CMK (cell line): ENCODE measurements around the gene CAMP.
"Not testable (repeated sequence)": the region's sequence is repeated elsewhere in the genome, so short reads cannot be mapped to it uniquely, and the experiment has no call there.

Experiments
- DNase-seq: peaks from one replicate; pipeline ENCODE4 v3.0.0-alpha.2; 2010; ENCODE audit warnings: low read depth

Gene CAMP

GRCh38 chr3:48258530-48258929, 35.2 kb downstream of the CAMP start:
- no peak for DNase-seq

DNA sequence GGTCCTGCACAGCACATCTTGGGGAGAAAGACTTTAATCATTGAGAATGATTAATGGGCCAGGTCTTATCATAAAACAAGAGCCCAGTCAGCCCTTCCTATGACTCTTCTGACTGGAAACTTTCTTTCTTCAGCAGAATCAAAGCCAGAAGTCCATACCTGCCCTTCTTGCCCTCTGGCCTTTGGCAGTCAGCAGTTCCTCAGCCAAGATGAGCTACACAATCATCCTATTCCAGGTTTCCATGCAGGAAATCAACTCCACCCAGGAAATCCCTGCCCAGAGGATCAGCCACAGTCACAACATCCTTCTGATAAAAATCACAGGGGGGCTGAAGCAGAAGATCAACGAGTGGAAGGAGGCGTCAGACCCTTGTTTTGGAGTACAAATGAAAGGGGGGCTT, 44.5 kb downstream of the CAMP start:
- no peak for DNase-seq

GRCh38 chr3:48268381-48268935, 45.2 kb downstream of the CAMP start:
- DNase-seq, result no peak

DNA sequence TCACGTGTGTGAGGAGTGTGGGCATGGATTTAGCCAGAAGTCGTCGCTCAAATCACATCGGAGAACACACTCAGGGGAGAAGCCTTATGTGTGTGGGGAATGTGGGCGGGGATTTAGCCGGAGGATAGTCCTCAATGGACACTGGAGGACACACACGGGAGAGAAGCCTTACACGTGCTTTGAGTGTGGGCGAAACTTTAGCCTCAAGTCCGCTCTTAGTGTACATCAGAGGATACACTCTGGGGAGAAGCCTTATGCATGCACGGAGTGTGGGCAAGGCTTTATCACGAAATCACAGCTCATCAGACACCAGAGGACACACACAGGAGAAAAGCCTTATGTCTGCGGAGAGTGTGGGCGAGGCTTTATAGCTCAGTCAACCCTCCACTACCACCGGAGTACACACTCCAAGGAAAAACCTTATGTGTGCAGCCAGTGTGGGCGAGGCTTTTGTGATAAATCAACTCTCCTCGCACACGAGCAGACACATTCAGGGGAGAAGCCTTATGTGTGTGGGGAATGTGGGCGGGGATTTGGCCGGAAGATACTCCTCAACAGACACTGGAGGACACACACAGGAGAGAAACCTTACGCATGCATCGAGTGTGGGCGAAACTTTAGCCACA, 45.8 kb downstream of the CAMP start:
- DNase-seq, result no peak

GRCh38 chr3:48269592-48269991, 46.3 kb downstream of the CAMP start:
- DNase-seq, result no peak

GRCh38 chr3:48270306-48270705, 47.0 kb downstream of the CAMP start:
- no peak for DNase-seq

- DNase-seq, result not testable (repeated sequence)
These were observed 47.9 kb downstream of the CAMP start for GRCh38 chr3:48271223-48271622.

GRCh38 chr3:48271763-48272498, 48.6 kb downstream of the CAMP start:
- no peak for DNase-seq

DNA sequence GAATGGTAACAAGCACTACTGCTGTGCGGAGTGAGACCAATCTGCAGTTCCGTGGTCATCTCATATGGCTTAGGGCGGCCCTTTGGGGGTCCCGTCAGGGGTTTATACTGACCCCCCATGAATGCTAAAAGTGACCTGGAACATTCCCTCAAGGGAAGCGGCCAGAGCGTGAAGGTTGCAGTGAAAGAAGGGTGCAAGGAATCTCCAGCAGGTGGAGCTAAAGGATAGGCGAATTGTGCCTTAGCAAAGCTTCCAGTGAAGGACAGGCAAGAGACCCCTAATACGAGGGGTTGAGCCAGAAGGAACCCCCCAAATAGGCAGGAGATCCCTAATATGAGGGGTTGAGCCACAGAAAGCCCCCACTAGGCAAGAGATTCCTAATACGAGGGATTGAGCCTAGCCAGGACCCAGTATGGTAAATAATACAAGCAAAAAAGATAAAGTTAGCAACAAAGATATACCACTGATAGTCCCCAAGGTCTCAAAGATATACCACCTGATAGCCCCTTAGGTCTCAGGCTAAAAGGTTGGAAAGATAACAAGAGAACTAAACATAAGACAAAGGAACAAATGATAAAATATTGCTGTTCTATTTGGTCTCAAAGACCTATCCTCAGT, 50.4 kb downstream of the CAMP start:
- peak; percentile 37 for DNase-seq

DNA sequence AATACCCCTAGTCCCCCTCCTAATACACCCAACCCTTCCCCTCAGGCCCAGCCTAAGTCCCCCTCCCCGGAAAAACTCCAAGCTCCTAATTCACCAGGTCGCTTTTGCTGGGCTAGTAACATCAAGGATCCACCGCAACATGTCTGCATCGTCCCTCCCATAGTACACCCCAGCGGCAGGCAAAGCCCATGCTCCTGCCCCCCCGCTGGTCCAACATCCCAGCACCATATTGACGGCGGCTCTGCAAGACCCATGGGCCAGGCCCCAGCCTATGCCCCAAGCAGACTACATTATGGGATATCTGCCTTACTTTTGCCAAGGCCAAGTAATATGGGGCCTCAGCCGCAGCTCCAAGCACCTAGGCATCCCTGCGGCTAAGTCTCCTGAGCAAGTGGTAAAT, 51.2 kb downstream of the CAMP start:
- DNase-seq, result no peak
